NT2/D1 (cell line): ENCODE results near the gene MACROD1.

ENCODE experiments used
- DNase-seq: peaks from one replicate; pipeline ENCODE4 v3.0.0-alpha.2; 2011; ENCODE audit warnings: low read depth, low spot score
- H3K27me3 ChIP-seq: 2 replicates; pipeline ENCODE4 v1.6.0; 2011; ENCODE audit warnings: mild to moderate bottlenecking; ENCODE audit not compliant: insufficient read length, insufficient read depth
- H3K36me3 ChIP-seq: 2 replicates; pipeline ENCODE4 v1.6.1; 2011; ENCODE audit warnings: mild to moderate bottlenecking, low read length, mixed read lengths; ENCODE audit not compliant: insufficient read depth, insufficient read length
- H3K4me1 ChIP-seq: 2 replicates; pipeline ENCODE4 v1.5.1; 2011; ENCODE audit not compliant: insufficient read depth, insufficient read length
- H3K4me3 ChIP-seq: 2 replicates; pipeline ENCODE4 v1.5.1; 2011; ENCODE audit warnings: low read depth; ENCODE audit not compliant: insufficient read length
- H3K9ac ChIP-seq: 2 replicates; pipeline ENCODE4 v1.6.0; 2011; ENCODE audit warnings: low read depth; ENCODE audit not compliant: insufficient read length
- H3K9me3 ChIP-seq: 2 replicates; pipeline ENCODE4 v1.5.1; 2011; ENCODE audit warnings: mild to moderate bottlenecking, low read length; ENCODE audit not compliant: insufficient read depth
- SUZ12 ChIP-seq: IDR thresholded peaks from 2 replicates; pipeline ENCODE4 v1.6.1; 2011; ENCODE audit not compliant: insufficient read length, insufficient read depth; ENCODE audit errors: extremely low read depth
- YY1 ChIP-seq: IDR thresholded peaks from 2 replicates; pipeline ENCODE4 v1.6.1; 2011; ENCODE audit not compliant: insufficient read length, insufficient read depth
- ZNF274 ChIP-seq: IDR thresholded peaks from 2 replicates; pipeline ENCODE4 v1.6.1; 2011; ENCODE audit warnings: mild to moderate bottlenecking, low read depth, low read length

MACROD1 gene

GRCh38 chr11:64084951-64085710, 80.8 kb downstream of the MACROD1 start:
- H3K27me3 ChIP-seq: peaks cover 25% of the 10 kb centered on the region

GRCh38 chr11:64084146-64084950, 81.6 kb downstream of the MACROD1 start:
- DNase-seq: no peak
- Histone ChIP-seq H3K4me3 (no peak overlapping the region), H3K9me3 (no peaks in the 10 kb centered on the region), H3K4me1 (peaks cover 15% of the 10 kb centered on the region), H3K9ac (no peak overlapping the region), H3K36me3 (no peaks in the 10 kb centered on the region), H3K27me3 (peaks cover 30% of the 10 kb centered on the region)
- TF ChIP-seq ZNF274 (no peak), SUZ12 (no peak), YY1 (no peak)

More at GRCh38 chr11:64084951-64085710, 80.8 kb downstream of the MACROD1 start:
- DNase-seq: no peak
- no peaks in the 10 kb centered on the region for H3K36me3 ChIP-seq
- H3K9me3 ChIP-seq: no peaks in the 10 kb centered on the region
- peaks cover 18% of the 10 kb centered on the region for H3K4me1 ChIP-seq
- TF ChIP-seq SUZ12 (no peak), ZNF274 (no peak), YY1 (no peak)
- H3K9ac ChIP-seq: no peak overlapping the region
- H3K4me3 ChIP-seq: no peak overlapping the region

GRCh38 chr11:64083398-64084080, 82.4 kb downstream of the MACROD1 start:
- H3K9ac ChIP-seq: no peak overlapping the region
- TF ChIP-seq SUZ12 (no peak), YY1 (no peak), ZNF274 (no peak)
- DNase-seq: no peak
- no peaks in the 10 kb centered on the region for H3K36me3 ChIP-seq
- H3K4me1 ChIP-seq: peaks cover 16% of the 10 kb centered on the region
- peaks cover 38% of the 10 kb centered on the region for H3K27me3 ChIP-seq
- H3K4me3 ChIP-seq: no peak overlapping the region
- H3K9me3 ChIP-seq: no peaks in the 10 kb centered on the region

GRCh38 chr11:64081745-64082442, 84.0 kb downstream of the MACROD1 start:
- H3K9me3 ChIP-seq: no peaks in the 10 kb centered on the region
- no peaks in the 10 kb centered on the region for H3K36me3 ChIP-seq
- no peak for DNase-seq
- H3K4me1 ChIP-seq: peaks cover 14% of the 10 kb centered on the region
- H3K9ac ChIP-seq: peak overlapping the region; percentile 21
- H3K27me3 ChIP-seq: peaks cover 46% of the 10 kb centered on the region
- TF ChIP-seq YY1 (no peak), SUZ12 (no peak), ZNF274 (no peak)
- no peak overlapping the region for H3K4me3 ChIP-seq

- Histone ChIP-seq H3K9me3 (no peaks in the 10 kb centered on the region), H3K36me3 (no peaks in the 10 kb centered on the region), H3K9ac (no peak overlapping the region), H3K27me3 (peaks cover 60% of the 10 kb centered on the region), H3K4me1 (peaks cover 12% of the 10 kb centered on the region), H3K4me3 (no peak overlapping the region)
- no peak for DNase-seq
- no peak for TF ChIP-seq YY1
- TF ChIP-seq ZNF274: no peak
- TF ChIP-seq SUZ12: no peak
These were observed 85.5 kb downstream of the MACROD1 start for GRCh38 chr11:64080390-64080789.

GRCh38 chr11:64078905-64079304, 87.0 kb downstream of the MACROD1 start:
- Histone ChIP-seq H3K9me3 (no peaks in the 10 kb centered on the region), H3K4me3 (no peak overlapping the region), H3K27me3 (peaks cover 74% of the 10 kb centered on the region), H3K4me1 (peaks cover 8% of the 10 kb centered on the region), H3K9ac (no peak overlapping the region), H3K36me3 (no peaks in the 10 kb centered on the region)
- no peak for TF ChIP-seq ZNF274
- TF ChIP-seq SUZ12: no peak
- no peak for TF ChIP-seq YY1
- DNase-seq: no peak
